Naive B cell (primary cell): ENCODE results near the gene CYP4F12. TPM values are rescaled to one million over a fixed set of nuclear protein-coding genes. Genes with fewer than 3 reads are reported as not detected.
"Not testable (repeated sequence)": the region's sequence is repeated elsewhere in the genome, so short reads cannot be mapped to it uniquely, and the experiment has no call there.

Source experiments
- ATAC-seq, 2 donors: fragments of 150-1000 bp; cut with Tn5 transposase; 2 replicates each; pipeline ENCODE4 v1.10.0; 2021; ENCODE audit warnings: low read depth in 2 of 2, mild to moderate bottlenecking in 2 of 2, moderate library complexity in 2 of 2
- DNase-seq: peaks from one replicate; pipeline ENCODE4 v3.0.0; 2022
- H3K27ac Mint-ChIP-seq, 6 donors: one replicate each; pipeline ENCODE4 v1.8.0; 2020 to 2022; ENCODE audit warnings: mild to moderate bottlenecking in 6 of 6, mixed read lengths in 6 of 6, moderate library complexity in 5 of 6, inconsistent platforms in 2 of 6
- H3K27me3 Mint-ChIP-seq, 3 donors: one replicate each; pipeline ENCODE4 v1.8.0; 2021 to 2022; ENCODE audit warnings: mixed read lengths in 3 of 3, mild to moderate bottlenecking in 1 of 3
- H3K36me3 Mint-ChIP-seq, 2 donors: one replicate each; pipeline ENCODE4 v1.8.0; 2020 to 2022; ENCODE audit warnings: mixed read lengths in 2 of 2, inconsistent platforms in 1 of 2, mild to moderate bottlenecking in 1 of 2
- H3K4me1 Mint-ChIP-seq, 3 donors: one replicate each; pipeline ENCODE4 v1.8.0; 2020 to 2022; ENCODE audit warnings: mixed read lengths in 3 of 3, inconsistent platforms in 1 of 3, mild to moderate bottlenecking in 1 of 3, moderate library complexity in 1 of 3
- H3K4me3 Mint-ChIP-seq, 8 donors: one replicate each; pipeline ENCODE4 v1.8.0; 2020 to 2022; ENCODE audit warnings: mild to moderate bottlenecking in 8 of 8, mixed read lengths in 8 of 8, moderate library complexity in 8 of 8, inconsistent platforms in 2 of 8
- H3K9me3 Mint-ChIP-seq, 7 donors: one replicate each; pipeline ENCODE4 v1.8.0; 2020 to 2022; ENCODE audit warnings: mixed read lengths in 7 of 7, mild to moderate bottlenecking in 5 of 7, inconsistent platforms in 2 of 7, moderate library complexity in 1 of 7
- polyA plus RNA-seq, 6 donors: library from polyadenylated mRNA; unstranded; fragments of 300-500 nt; fragmentation: Illumina TruSeq; gene quantifications; one replicate each; pipeline ENCODE4 v1.2.3, GENCODE V29; 2021; ENCODE audit warnings: low read depth in 6 of 6

CYP4F12 gene
- polyA plus RNA-seq, 6 donors from 2014 or later = not detected

DNA sequence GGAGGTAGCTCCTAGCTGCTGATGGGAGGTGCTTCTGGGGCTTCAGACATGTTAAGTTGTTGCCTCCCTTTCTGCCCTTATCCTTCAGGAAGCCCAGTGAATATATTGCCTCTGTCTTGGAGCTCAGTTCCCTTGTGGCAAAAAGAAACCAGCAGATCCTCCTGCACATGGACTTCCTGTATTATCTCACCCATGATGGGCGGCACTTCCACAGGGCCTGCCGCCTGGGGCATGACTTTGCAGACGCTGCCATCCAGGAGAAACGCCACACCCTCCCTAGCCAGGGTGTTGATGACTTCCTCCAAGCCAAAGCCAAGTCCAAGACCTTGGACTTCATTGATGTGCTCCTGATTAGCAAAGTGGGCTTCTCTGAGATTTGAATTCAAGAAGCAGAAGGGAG is 6.0 kb upstream of the CYP4F12 start:
- ATAC-seq (no peak), DNase-seq (no peak)
- Mint-ChIP-seq H3K27me3 (peaks cover 18 to 34% (median 30%) of the 10 kb centered on the region in 3 donors), H3K4me3 (no peak overlapping the region), H3K4me1 (no peaks in the 10 kb centered on the region), H3K9me3 (peaks cover 0 to 8% (median 0%) of the 10 kb centered on the region in 7 donors), H3K36me3 (no peaks in the 10 kb centered on the region), H3K27ac (no peak overlapping the region)

GRCh38 chr19:15669440-15669839 is 3.4 kb upstream of the CYP4F12 start:
- ATAC-seq (no peak), DNase-seq (no peak)
- no peak overlapping the region for H3K4me3 Mint-ChIP-seq
- no peaks in the 10 kb centered on the region for H3K36me3 Mint-ChIP-seq
- H3K9me3 Mint-ChIP-seq = peaks cover 0 to 3% (median 0%) of the 10 kb centered on the region in 7 donors
- peaks cover 0 to 4% (median 0%) of the 10 kb centered on the region in 3 donors for H3K4me1 Mint-ChIP-seq
- no peak overlapping the region for H3K27ac Mint-ChIP-seq
- H3K27me3 Mint-ChIP-seq = peaks cover 8 to 13% (median 11%) of the 10 kb centered on the region in 3 donors

DNA sequence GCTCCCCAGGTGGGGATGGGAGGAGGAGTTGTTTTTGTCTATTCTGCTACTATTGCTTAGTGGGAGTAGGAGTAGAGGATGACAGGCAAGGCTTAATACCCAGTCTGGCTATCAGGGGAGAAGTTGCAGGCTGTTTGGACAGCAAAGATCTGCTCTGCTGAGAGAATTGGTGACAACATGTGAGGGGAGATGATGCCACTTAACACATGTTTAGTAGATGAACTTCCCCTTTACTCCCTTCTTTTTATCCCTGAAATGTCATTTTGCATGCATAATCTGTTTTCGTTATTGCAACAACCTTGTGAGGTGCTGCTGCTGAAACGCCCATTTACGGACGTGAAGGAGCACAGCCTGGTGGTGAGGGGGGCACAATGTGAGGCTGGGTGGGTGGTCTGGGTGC is 3.0 kb upstream of the CYP4F12 start:
- no peak for ATAC-seq
- H3K9me3 Mint-ChIP-seq = peaks cover 0 to 6% (median 0%) of the 10 kb centered on the region in 7 donors
- no peaks in the 10 kb centered on the region for H3K36me3 Mint-ChIP-seq
- peaks cover 8 to 10% (median 9%) of the 10 kb centered on the region in 3 donors for H3K27me3 Mint-ChIP-seq
- H3K4me3 Mint-ChIP-seq = no peak overlapping the region
- H3K4me1 Mint-ChIP-seq = peaks cover 0 to 4% (median 0%) of the 10 kb centered on the region in 3 donors
- no peak for DNase-seq
- H3K27ac Mint-ChIP-seq = no peak overlapping the region

DNA sequence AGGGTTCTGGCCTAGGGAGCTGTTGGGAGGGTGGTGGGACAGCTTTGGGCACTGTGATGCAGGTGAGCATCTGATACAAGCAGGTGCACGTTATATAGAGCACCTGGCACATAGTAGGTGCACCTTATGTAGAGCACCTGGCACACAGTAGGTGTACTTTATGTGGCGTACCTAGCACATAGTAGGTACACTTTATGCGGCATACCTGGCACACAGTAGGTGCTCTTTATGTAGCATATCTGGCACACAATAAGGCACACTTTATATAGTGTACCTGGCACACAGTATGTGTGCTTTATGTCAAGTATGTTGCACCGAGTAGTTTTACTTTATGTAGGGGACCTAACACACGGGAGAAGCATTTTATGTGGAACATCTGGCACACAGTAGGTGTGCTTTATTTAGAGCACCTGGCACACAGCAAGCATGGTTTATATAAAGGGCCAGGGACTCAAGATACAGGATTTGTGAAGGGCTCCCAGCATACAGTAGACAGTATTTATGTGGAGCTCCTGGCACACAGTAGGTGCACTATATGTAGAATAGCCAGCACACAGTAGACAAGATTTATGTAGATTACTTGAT is 1.6 kb upstream of the CYP4F12 start:
- Mint-ChIP-seq H3K27ac (no peak overlapping the region), H3K9me3 (peaks cover 0 to 6% (median 0%) of the 10 kb centered on the region in 7 donors), H3K27me3 (no peaks in the 10 kb centered on the region), H3K4me1 (peaks cover 0 to 4% (median 0%) of the 10 kb centered on the region in 3 donors), H3K4me3 (no peak overlapping the region), H3K36me3 (no peaks in the 10 kb centered on the region)
- DNase-seq = no peak
- no peak for ATAC-seq

DNA sequence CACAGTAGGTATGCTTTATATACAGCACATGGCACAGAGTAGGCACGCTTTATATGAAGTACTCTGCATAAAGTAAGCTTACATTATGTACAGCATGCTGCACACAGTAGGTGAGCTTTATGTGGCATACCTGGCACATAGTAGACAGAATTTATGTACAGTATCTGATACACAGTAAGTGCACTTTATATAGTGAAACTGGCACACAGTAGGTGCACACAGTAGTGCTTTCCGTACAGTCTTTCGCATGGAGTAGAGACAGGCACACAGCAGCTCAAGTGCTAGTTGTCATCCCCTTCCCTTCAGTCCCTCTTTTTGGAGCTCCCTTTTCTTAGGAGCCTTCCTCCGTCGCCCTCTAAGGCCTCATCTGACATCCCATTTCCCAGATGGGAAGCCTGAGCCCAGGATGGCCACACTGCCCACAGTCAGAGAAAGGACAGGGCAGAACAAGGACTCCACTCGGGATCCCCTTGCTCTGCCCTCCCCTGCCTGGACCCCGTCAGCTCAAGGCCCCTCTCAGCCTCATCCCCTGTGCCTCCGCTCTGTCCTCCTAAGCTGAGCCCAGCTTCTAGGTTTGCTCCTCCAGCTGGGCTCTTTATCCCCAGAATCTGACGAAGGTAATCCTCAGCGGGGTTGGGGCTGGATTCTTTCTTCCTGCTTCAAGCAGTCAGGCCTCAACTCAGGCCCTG is 852 bp upstream of the CYP4F12 start:
- Mint-ChIP-seq H3K4me3 (no peak overlapping the region), H3K4me1 (peaks cover 0 to 4% (median 0%) of the 10 kb centered on the region in 3 donors), H3K27ac (no peak overlapping the region), H3K27me3 (peaks cover 0 to 7% (median 6%) of the 10 kb centered on the region in 3 donors), H3K9me3 (peaks cover 0 to 10% (median 0%) of the 10 kb centered on the region in 7 donors), H3K36me3 (no peaks in the 10 kb centered on the region)
- DNase-seq (no peak), ATAC-seq (no peak)

- DNase-seq = no peak
- peaks cover 6 to 18% (median 16%) of the 10 kb centered on the region in 3 donors for H3K27me3 Mint-ChIP-seq
- peaks cover 0 to 19% (median 0%) of the 10 kb centered on the region in 7 donors for H3K9me3 Mint-ChIP-seq
- peak overlapping the region in 1 of 8 donors; percentile 53 for H3K4me3 Mint-ChIP-seq
- peaks cover 0 to 7% (median 4%) of the 10 kb centered on the region in 3 donors for H3K4me1 Mint-ChIP-seq
- ATAC-seq = peak; percentile 33 to 50
- peaks cover 0 to 10% of the 10 kb centered on the region in 2 donors for H3K36me3 Mint-ChIP-seq
- no peak overlapping the region for H3K27ac Mint-ChIP-seq
These were observed 328 bp downstream of the CYP4F12 start for GRCh38 chr19:15673176-15673654.

GRCh38 chr19:15675560-15675959 is 2.7 kb downstream of the CYP4F12 start:
- Mint-ChIP-seq H3K27me3 (peaks cover 14 to 34% (median 33%) of the 10 kb centered on the region in 3 donors), H3K4me3 (no peak overlapping the region), H3K27ac (no peak overlapping the region), H3K36me3 (peaks cover 0 to 11% of the 10 kb centered on the region in 2 donors), H3K4me1 (peaks cover 0 to 7% (median 4%) of the 10 kb centered on the region in 3 donors), H3K9me3 (peaks cover 0 to 19% (median 0%) of the 10 kb centered on the region in 7 donors)
- ATAC-seq = no peak
- no peak for DNase-seq

GRCh38 chr19:15679089-15679488 is 6.2 kb downstream of the CYP4F12 start:
- Mint-ChIP-seq H3K27me3 (peaks cover 35 to 61% (median 57%) of the 10 kb centered on the region in 3 donors), H3K9me3 (peaks cover 0 to 19% (median 0%) of the 10 kb centered on the region in 7 donors), H3K27ac (no peak overlapping the region), H3K4me1 (peaks cover 0 to 7% (median 0%) of the 10 kb centered on the region in 3 donors), H3K36me3 (peaks cover 0 to 11% of the 10 kb centered on the region in 2 donors), H3K4me3 (no peak overlapping the region)
- ATAC-seq (no peak), DNase-seq (no peak)

- peaks cover 39 to 69% (median 64%) of the 10 kb centered on the region in 3 donors for H3K27me3 Mint-ChIP-seq
- H3K27ac Mint-ChIP-seq = not testable (repeated sequence)
These were observed 7.0 kb downstream of the CYP4F12 start for GRCh38 chr19:15679865-15680264.

GRCh38 chr19:15680478-15681322 is 7.8 kb downstream of the CYP4F12 start:
- H3K4me3 Mint-ChIP-seq = no peak overlapping the region
- no peak overlapping the region for H3K27ac Mint-ChIP-seq
- peaks cover 0 to 17% (median 1%) of the 10 kb centered on the region in 7 donors for H3K9me3 Mint-ChIP-seq
- H3K36me3 Mint-ChIP-seq = peaks cover 0 to 11% of the 10 kb centered on the region in 2 donors
- peaks cover 0 to 7% (median 0%) of the 10 kb centered on the region in 3 donors for H3K4me1 Mint-ChIP-seq
- ATAC-seq (no peak), DNase-seq (no peak)
- peaks cover 39 to 72% (median 69%) of the 10 kb centered on the region in 3 donors for H3K27me3 Mint-ChIP-seq

More at GRCh38 chr19:15679865-15680264, 7.0 kb downstream of the CYP4F12 start:
- H3K4me1 Mint-ChIP-seq, ATAC-seq, H3K4me3 Mint-ChIP-seq, DNase-seq: not testable (repeated sequence)
- Mint-ChIP-seq H3K9me3 (peaks cover 0 to 17% (median 1%) of the 10 kb centered on the region in 7 donors), H3K36me3 (peaks cover 0 to 11% of the 10 kb centered on the region in 2 donors)

GRCh38 chr19:15683411-15683810 is 10.5 kb downstream of the CYP4F12 start:
- no peak overlapping the region for H3K27ac Mint-ChIP-seq
- no peak overlapping the region for H3K4me3 Mint-ChIP-seq
- H3K4me1 Mint-ChIP-seq = no peaks in the 10 kb centered on the region
- peaks cover 40 to 75% (median 63%) of the 10 kb centered on the region in 3 donors for H3K27me3 Mint-ChIP-seq
- peaks cover 5 to 14% (median 10%) of the 10 kb centered on the region in 7 donors for H3K9me3 Mint-ChIP-seq
- ATAC-seq = no peak
- DNase-seq = no peak
- peaks cover 4 to 14% of the 10 kb centered on the region in 2 donors for H3K36me3 Mint-ChIP-seq

DNA sequence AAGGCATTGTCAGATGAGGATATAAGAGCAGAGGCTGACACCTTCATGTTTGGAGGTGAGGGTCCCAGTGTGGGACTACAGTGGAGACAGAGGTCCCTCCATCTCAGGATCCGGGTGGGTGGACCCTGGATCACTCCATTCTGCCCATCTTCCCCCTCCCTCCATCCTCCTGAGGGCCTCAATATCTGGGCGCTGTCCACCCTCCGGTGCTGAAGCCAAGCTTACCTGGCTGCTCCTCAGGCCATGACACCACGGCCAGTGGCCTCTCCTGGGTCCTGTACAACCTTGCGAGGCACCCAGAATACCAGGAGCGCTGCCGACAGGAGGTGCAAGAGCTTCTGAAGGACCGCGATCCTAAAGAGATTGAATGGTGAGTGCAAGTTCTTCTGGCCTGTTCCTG is 11.9 kb downstream of the CYP4F12 start:
- H3K4me1 Mint-ChIP-seq = no peaks in the 10 kb centered on the region
- H3K27me3 Mint-ChIP-seq = peaks cover 31 to 69% (median 54%) of the 10 kb centered on the region in 3 donors
- H3K36me3 Mint-ChIP-seq = peaks cover 6 to 17% of the 10 kb centered on the region in 2 donors

DNA sequence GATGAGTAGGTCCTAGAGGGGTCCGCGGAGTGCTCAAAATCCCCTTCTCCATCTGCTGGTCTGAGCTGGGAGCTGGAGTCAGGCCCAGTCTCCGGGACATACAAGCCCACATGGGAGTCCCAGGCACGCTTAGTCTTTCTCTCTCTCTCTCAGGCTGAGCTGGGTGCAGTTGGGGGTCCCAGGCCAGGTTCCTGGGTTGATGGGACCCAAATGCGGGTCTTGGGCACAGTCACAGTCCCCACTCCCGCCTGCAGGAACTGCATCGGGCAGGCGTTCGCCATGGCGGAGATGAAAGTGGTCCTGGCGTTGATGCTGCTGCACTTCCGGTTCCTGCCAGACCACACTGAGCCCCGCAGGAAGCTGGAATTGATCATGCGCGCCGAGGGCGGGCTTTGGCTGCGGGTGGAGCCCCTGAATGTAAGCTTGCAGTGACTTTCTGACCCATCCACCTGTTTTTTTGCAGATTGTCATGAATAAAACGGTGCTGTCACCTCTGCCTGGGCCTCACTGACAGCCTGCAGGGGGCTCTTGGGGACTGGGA is 23.8 kb downstream of the CYP4F12 start:
- Mint-ChIP-seq H3K27ac (no peak overlapping the region), H3K36me3 (no peaks in the 10 kb centered on the region), H3K4me3 (no peak overlapping the region), H3K9me3 (peaks cover 0 to 20% (median 9%) of the 10 kb centered on the region in 7 donors), H3K27me3 (peaks cover 28 to 55% (median 34%) of the 10 kb centered on the region in 3 donors), H3K4me1 (no peaks in the 10 kb centered on the region)
- DNase-seq (no peak), ATAC-seq (no peak)

More for the DNA sequence above, 11.9 kb downstream of the CYP4F12 start:
- Mint-ChIP-seq H3K27ac (no peak overlapping the region), H3K9me3 (peaks cover 10 to 21% (median 18%) of the 10 kb centered on the region in 7 donors), H3K4me3 (no peak overlapping the region)
- ATAC-seq = no peak
- no peak for DNase-seq
